GM19351 (cell line): Measurements from ENCODE around the gene ITGAL.

Experiments
- ATAC-seq: cut with Tn5 transposase; IDR thresholded peaks from one replicate; pipeline ENCODE4 v1.9.1; 2021; ENCODE audit warnings: mild to moderate bottlenecking, moderate library complexity; ENCODE audit not compliant: unreplicated experiment

The ITGAL gene

DNA sequence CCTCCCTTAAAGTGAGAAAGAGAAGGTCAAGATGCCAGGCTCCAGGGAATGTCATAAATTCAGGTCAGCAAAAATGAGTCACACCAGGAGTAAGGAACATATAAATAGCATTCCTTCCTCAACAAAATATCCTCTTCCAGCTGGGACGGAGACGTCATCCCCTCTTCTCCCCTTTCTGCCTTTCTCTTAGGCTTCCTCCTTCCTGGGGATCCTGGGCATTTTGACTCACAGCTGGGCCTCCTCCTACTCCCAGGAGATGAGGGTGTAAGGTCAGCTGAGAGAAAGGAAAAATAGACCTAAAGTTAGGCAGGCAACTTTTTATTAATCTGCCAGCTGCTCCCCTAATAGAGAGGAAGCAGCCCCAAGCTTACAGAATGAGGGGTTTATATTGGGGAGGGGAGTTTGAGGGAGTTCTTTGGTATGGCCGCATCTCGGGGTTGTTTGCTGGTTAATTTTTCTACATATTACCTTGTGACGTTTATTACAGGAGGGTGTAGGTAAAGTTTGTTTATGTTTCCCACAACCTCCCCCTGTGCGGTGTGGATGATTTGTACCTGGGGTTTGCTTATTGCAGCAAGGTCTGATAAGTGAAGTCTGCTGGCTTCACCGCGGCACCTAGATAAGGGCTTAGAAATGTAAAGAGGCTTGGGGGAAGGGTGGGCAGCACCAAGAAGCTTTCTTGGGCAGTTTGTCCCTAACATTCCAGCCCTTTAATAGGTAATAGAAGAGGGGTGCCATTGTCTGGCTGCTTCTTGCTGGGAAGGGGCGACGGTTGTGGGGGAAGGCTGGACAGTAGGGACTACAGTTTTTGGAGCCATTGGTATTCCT, 69.2 kb downstream of the ITGAL start:
- ATAC-seq: no peak

DNA sequence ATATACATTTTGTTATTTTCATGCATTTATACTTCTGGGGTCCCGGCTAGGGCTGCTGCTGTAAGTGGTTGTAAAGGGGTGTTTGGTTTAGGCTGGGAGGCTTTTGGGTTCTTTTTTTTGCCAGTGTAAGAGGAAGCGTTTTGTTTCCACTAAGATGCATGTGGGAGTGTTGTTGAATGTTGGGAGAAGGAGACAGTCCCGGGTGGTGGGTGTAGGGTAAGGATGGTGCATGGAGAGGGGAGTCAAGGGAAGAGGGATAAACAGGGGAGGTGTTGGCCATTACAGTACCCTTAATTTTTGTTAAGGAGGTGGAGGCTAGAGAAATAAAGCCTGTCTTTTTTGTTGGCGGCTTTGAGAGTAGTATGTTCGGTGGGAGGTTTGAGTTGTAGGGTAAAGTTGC, 70.5 kb downstream of the ITGAL start:
- ATAC-seq: no peak

DNA sequence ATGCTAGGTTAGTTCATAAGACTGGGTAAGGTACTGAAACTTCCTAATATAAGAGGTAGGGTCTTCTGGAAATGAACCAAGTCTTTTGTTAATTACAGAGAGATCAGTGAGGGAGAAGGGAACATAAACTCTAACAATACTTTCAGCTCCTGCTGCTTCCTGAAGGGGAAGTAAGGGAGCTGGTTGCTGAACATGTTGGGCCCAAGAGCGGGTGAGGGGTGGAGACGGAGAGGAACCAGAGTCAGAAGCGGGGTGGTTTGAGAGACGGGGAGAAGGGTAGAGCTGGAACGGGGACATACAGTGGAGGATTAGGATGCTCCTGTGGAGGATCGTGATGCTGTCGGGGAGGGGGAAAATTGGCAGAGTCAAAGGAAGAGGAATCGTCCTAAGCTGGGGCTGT, 73.6 kb downstream of the ITGAL start:
- no peak for ATAC-seq

DNA sequence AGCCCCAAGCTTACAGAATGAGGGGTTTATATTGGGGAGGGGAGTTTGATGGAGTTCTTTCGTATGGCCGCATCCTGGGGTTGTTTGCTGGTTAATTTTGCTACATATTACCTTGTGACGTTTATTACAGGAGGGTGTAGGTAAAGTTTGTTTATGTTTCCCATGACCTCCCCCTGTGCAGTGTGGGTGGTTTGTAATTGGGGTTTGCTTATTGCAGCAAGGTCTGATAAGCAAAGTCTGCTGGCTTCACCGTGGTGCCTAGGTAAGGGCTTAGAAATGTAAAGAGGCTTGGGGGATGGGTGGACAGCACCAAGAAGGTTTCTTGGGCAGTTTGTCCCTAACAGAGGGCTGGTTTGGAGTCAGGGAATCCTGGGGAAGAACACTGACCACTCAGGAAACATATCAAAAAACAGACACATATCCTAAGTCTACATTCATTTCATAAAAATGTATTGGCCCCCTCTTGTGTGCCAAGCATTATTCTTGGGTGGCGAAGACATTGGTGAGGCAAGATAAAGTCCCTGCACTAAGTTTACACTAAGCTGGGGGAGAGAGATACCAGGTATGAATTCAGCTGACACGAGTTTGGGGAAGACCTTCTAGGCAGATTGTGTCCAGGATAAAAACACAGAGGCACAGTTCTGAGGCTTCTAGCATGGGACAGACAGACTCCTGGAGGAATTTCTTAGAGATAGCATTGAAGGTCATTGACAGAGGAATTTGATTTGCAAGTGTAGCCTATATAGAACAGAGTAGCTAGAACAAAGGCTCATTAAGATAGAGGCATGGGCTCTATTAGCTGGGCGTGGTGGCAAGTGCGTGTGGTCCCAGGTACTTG, 76.1 kb downstream of the ITGAL start:
- no peak for ATAC-seq

DNA sequence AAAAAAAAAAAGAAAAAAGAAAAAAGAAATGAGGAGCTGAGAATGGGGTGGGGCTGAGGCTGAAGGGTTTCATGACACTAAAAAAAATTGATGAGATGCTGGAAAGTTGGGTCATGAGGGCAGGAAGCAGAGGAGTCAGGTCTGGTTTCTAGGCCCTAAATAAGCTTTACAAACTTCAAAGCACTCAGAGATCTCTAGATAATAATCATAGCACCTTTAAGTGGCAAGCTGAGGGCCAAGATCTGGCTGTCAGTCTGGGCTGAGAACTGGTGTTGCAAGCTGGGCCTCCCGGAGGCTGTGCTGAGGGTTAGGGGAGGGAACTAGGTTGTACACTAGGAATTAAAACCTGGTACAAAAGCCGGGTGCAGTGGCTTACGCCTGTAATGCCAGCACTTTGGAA, 79.2 kb downstream of the ITGAL start:
- no peak for ATAC-seq

DNA sequence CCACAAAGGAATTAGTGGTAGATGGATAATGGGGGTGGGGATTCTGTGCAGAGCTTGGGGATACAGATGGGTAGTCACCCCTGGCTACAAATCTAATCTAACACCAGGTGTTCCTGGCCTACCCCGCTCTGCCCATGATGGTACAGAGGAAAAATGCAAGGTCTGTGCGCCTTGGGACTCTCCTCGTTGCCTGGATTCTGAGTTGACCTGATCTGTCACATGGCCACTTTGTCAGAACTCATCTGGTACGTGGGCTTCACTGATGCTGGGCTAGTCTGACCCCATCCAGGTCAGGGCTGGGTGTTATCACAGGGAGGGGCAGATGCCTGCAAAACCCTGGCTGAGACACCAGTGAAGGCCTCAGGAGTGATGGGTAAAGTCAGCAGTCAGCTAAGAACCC, 80.4 kb downstream of the ITGAL start:
- ATAC-seq: no peak

DNA sequence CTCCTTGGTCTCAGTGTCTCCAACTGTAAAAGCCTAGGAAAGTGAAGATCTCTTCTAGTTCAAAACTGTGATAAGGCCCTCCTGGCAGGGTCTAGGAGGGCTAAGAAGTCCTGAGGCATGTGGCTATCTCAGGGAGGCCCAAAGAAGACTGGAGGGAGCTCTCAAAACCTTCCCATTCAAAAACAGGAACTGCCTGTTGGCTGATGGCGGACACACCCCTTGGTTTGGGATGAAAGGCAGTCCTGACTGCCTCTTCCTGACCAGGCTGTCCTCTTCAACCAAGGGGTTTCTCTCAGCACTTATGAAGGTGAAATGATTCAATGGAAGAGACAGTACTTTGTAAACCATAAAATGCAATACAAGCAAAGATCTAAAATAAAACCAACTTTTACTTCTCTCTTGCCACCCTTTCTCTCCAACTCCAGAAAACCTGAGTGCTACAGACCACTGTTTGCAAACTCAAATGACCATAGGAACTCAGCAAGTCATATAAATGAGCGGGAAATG, 80.9 kb downstream of the ITGAL start:
- ATAC-seq: no peak

DNA sequence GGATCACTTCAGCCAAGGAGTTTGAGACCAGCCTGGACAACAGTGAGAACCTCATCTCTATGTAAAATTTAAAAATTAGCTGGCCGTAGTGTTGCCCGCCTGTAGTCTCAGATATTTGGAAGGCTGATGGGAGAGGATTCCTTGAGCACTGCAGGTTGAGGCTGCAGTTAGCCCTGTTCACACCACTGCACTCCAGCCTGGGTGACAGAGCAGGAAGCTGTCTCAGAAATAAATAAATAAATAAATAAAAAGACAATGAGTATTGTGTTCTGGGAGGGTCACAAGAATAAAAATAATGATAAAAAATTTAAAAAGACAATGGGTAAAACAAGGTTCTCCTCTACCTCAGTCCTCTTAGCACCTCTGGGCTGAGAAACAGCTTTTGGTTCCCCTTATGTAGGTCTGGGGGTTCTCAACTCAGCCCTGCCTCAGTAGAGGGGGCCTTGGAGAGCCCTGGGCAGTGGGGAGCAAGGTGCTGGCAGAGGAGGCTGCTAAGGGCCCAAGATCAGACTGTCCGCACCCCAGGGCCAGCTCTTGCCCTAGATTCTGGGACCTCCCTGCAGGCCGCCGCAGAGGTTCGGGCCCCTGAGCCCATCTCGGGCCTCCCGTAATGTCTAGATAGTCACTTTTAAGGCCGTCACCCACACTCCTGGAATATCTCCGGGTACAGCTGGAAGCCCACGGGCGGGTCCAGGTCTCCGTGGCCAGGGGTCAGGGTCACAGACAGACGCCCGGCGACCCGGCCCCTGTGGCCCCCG, 82.2 kb downstream of the ITGAL start:
- no peak for ATAC-seq

DNA sequence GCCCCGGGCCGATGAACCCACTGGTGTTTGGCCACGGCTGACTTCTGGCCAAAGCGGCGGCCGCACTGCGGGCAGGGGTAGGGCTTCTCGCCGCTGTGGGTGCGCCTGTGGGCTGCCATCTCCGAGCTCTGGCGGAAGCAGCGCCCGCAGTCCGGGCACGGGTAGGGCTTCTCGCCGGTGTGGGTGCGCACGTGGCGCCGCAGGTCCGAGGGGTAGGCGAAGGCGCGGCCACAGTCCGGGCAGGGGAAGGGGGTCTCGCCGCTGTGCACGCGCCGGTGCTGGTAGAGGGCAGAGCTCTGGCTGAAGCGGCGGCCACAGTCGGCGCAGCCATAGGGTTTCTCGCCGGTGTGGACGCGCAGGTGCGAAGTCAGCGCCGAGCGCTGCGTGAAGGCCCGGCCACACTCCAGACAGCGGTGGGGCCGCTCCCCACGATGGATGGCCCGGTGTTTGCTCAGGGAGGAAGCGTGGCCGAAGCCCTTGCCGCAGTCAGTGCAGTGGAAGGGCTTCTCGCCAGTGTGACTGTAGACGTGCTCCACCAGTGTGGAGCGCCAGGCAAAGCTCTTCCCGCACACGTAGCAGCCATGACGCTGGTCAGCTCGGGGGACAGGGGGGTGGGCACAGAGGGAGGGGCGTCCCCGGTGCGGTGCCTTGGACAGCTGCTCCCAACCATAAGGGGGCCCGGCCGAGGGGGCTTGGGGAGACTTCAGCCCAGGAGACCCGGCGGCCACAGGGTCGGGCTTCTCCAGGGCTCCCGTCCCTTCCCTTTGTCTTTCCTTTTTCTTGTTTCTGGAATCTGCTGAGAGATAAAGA, 83.0 kb downstream of the ITGAL start:
- no peak for ATAC-seq

DNA sequence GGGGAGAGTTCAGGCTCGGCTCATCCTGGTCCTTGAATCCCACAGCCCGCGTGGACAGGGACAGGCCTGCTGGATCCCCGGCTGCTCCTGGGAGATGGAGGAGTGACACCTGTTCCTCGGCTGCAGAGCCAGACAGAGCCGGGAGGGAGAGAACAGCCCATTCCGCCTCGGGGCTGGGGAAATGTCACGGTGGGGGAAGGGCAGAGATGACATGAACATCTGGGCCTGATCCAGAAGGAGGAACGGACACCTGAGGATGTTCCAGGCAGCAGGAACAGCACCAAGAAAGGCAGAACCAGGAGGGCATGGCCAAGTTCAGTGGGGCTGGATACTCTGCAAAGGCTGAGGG, 83.6 kb downstream of the ITGAL start:
- no peak for ATAC-seq

DNA sequence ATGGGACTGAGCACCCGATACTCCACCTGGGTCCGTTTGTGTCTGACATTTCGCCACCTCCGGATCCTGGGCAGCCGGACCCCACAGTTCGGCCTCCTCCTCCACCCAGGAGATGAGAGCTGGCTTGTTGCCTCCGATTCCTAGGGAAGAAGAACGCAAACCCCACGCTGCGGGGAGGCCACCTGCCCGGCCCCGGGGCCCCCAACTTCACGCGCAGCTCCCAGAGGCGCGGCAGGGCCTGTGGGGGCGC, 85.1 kb downstream of the ITGAL start:
- ATAC-seq: no peak

DNA sequence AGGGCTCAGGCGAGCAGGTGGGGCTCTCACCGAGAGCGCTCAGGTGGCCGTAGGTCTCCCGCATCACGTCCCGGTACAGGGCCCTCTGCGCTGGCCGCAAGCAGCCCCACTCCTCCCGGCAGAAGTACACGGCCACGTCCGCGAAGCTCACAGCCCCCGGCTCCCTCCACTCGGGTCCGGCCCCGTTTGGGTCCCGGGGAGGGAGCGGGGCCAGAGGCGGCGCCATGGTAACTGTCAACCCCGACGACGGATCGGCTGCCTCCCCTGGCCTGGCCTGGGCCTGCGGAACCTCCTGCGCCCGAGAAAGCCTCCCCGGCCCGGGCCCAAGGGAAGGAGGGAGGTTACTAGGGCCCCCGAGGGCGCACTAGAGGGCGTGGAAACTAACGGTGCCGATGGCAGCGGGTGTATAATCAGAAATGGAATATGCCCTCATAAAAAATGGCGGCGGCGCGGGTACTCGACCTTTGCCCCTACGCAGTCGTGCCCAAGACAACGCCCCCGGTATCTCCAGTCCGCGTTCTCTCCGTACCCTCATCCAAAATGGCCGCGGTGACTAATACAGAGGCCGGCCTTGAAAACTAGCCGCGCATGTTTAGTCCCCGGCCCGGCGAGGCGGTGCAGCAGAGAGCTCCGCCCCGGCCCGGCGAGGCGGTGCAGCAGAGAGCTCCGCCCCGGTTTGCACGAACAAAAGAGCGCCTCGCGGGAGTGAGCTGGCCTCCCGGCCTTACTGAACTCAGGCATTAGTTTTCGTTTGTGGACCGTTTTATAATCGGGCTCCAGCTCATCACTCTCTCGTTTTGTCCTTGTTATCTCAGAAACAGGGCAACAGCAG, 85.6 kb downstream of the ITGAL start, which contains the start of gene ZNF764:
Gene ZNF764 (minus strand): TSS at position 418 of the 832 bp plus-strand sequence. CDS start 192 bp downstream, at position 226.
- peak; percentile 95 for ATAC-seq

DNA sequence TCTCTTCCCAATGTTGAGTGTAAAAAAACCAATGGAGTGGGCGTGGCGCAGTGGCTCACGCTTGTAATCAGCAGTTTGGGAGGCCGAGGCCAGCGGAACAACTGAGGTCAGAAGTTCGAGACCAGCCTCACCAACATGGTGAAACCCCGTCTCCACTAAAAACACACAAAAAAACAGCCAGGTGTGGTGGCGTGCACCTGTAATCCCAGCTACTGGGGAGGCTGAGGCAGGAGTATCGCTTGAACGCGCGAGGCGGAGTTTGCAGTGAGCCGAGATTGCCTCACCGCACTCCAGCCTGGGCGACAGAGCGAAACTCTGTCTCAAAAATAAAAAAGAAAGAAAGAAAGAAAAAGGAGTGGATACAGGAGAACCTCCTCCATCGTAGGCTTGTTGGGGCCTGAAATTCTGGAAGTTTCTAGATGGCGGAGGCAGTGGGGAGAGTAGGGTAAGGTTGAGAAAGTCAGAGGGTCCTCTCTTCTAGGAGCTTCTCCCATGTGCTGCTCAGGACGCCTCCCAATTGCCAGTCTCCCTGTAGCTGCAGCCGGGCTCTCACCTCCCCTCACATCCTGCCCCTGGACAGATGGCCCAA, 86.3 kb downstream of the ITGAL start:
- ATAC-seq: no peak

DNA sequence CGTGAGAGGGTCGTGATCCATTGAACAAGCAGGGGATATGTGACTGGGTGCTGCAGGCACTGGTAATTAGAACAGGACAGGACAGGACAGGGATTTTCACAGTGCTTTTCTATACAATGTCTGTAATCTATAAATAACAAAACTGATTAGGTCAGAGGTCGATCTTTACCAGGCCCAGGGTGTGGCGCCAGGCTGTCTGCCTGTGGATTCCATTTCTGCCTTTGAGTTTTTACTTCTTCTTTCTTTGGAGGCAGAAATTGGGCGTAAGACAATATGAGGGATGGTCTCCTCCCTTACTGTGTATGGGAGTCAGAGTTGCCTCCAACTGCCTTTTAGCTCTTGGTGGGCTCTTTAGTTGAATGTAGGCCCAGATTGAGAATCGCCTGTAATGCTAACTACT, 87.1 kb downstream of the ITGAL start:
- no peak for ATAC-seq

DNA sequence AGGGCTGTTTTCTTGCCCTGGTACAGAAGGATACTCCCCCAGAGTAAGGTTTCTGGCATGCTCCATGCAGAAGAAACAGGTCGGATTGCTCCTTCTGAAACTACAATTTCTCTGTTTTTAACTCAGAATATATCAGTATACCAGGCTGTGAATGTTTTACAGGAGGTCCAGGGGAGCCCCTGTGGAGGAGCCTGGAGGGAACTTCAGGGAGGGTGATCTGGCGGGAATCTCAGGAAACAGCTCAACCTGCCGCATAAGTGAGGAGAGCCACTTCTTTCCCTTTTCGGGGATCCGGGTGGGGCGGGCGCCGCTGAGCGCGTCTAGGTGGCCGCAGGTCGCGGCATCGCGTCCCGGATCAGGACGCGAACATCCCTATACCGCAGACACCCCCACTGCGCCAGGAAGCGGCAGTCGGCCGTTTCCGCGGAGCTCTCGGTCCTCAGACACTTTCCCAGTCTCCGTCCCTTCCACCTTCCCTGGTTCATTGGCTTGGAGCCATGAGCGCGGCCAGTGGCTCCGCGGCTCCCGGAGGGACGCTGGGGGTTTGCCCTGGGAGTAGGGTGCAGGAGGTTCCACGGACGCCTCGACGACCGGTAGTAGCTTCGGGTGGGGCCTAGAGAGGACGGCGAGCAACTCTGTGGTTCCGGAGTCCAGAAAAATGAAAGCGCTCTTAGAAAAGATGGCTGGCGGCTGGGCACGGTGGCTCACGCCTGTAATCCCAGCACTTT, 88.7 kb downstream of the ITGAL start:
- no peak for ATAC-seq

DNA sequence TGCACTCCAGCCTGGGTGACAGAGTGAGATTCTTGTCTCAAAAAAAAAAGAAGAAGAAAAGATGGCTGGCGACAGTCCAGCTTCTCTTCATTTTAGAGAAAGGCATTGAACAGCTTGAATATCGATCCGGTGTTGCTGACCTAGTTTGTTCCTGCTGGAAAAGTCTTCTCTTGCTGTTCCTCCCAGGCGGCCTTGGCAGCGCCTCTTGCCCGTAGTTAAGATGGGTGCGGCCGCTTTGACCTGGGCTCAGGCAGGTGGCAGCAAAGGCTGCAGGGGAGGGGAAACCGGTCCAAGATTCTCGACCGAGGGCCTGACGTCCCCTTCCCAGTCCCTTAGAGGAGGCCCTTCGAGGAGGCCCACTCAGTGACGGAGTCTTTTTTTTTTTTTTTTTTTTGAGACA, 89.5 kb downstream of the ITGAL start:
- ATAC-seq: no peak

DNA sequence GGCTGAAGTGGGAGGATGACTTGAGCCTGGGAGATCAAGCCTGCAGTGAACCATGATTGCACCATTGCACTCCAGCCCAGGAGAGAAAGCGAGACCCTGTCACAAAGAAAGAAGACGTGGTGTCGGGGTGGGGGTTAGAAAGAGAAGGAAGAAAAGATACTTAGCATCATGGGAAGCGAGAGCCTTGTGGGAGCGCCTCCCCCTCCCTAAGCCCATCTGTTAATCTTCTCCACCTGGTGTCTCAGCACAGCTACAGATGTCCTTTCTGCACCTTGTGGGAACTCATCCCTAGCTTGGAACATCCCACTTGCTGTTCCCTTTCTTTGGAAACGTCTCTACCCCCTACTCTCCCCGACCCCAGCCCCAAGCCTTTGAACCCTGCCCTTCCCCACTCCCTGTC, 93.0 kb downstream of the ITGAL start:
- ATAC-seq: no peak

DNA sequence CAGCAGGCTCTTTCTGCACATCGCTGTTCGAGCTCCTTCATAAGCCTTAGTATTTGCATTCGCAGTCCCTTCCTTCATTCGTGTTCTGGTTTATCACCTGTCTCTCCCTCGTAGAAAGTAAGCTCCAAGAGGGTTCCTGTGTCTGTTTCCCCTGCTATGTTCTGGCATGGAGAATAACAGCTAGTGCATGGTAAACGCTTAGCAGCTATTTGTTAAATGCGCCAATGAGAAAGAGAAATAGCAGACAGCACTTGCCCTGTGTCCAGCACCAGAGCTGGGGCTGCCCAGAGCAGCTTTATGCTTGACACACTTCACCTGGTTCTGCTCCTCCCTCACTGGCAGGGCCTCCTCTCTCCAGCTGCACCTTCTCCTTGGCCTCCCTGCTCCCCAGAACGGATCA, 93.4 kb downstream of the ITGAL start:
- ATAC-seq: no peak

DNA sequence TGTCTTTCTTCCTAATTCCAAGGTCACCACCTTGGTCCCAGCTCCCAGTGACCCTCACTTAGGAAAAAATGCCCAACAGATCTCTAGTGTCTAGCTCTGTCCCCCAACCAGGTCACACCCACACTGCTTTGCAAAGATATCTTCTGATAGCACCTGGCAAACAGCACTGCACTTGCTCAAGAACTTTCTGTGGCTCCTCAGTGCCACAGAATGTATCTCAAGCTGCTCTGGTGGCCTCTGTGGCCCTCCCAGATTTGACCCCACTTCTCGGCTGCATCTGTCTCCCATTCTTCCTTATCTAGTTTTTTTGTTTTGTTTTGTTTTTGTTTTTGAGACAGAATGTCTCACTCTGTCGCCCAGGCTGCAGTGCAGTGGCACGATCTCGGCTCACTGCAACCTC, 94.0 kb downstream of the ITGAL start:
- ATAC-seq: no peak
